ENCODE data around the gene LAIR1.
"Not testable (repeated sequence)": the region's sequence is repeated elsewhere in the genome, so short reads cannot be mapped to it uniquely, and the experiment has no call there.

LAIR1 gene

GRCh38 chr19:54375181-54375938 is 10.6 kb upstream of the LAIR1 start:
- not testable (repeated sequence) for DNase-seq

DNA sequence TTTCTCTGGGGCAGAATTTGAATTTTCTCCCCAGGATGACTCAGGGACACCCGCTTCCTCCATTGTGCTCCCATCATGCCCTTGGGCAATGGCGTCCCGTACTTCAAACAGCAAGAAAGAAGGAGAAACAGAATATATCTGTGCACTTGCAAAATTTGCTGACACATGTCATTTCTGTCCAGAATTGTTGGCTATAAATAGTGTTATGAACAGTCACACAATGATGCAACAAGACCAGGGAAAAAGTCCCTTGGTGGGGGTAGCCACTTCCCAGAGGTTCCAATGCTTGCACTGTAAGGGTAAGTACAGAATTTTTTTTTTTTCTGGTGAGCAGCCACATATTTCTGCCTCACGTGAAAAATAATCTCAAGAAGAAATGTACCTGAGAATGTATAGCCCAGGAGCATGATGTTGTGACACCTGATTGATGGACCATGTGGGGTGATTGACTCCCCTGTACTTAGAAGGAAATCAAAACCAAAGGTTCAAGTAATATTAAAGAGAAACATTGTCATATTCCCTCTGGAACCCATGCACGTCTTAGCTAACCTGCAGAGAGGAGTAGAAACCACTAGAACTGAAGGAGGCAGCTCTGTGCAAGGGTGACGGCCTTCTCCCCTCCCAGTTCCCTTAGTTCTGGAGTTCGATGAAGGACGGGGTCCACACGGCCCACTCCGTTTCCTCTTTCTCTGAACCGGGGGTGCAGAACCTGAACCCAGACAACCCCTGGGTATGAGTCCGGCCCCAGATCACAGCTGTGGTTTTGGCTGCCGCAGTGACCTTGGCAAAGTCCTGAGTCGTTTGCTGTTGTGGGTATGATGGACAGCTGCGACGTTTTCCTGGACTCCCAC is 9.3 kb upstream of the LAIR1 start:
- DNase-seq = no peak

GRCh38 chr19:54371453-54371852 is 6.7 kb upstream of the LAIR1 start:
- not testable (repeated sequence) for DNase-seq

DNA sequence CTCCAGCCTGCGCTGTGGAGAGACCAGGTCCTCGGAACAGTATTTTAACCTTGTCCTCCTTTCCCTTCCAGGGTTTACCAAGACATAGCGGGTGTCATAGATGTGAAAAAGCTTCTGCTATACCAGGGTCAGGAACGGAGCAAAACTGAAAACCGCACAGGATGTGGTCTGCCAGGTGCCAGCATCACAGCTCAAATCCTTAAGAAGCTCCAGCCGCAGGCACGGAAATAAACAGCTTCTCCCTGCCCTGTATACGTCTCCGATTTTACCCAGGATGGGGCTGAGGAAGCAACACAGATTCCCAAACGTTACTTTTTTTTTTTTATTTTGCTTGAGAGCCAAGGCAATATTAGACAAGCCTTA is 5.7 kb upstream of the LAIR1 start:
- not testable (repeated sequence) for DNase-seq

GRCh38 chr19:54369688-54370433 is 5.1 kb upstream of the LAIR1 start:
- not testable (repeated sequence) for DNase-seq

DNA sequence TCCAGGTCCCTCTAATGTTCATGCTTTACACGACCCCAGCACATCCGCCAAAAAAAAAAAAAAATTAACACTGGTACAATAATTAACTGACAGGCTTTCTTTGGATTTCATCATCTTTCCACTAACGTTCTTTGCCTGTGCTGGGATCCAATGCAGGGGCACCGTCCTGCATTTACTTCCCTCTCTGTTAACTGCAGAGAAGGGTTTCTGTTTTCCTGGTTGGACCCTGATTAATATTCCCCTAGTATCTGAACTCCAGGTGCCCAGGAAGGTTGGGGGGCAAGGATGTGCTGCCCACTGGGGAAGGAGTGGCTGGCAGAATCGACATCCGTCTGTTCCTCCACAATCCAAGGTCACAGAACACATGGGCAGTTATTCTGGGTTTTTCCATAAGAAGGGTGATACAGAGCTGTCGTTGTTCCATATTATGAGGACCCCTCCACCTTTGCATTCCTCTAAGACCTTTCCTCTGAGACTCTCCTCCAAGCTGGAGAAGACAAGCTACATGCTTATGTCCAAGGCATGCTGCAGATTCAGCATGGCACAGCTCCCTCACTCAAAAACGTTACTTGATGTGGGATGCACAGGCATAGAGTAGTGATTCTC is 4.5 kb upstream of the LAIR1 start:
- DNase-seq = no peak

GRCh38 chr19:54366811-54367210 is 2.1 kb upstream of the LAIR1 start:
- no peak for DNase-seq

DNA sequence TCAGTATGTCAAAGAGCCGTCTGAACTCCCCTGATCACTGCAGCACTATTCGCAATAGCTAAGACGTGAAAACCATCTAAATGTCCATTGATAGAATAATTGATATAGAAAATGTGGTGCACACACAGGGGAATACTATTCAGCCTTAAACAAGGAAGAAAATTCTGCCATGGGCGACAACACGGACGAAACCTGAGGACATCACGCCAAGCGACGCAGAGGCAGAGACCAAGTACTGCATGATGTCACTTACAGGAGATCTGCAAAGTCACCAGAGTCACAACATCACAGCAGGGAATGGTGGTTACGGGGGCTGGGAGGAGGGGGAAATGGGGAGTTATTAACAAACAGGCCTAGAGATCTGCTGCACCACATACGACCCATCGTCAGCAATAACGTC is 1.1 kb upstream of the LAIR1 start:
- not testable (repeated sequence) for DNase-seq

DNA sequence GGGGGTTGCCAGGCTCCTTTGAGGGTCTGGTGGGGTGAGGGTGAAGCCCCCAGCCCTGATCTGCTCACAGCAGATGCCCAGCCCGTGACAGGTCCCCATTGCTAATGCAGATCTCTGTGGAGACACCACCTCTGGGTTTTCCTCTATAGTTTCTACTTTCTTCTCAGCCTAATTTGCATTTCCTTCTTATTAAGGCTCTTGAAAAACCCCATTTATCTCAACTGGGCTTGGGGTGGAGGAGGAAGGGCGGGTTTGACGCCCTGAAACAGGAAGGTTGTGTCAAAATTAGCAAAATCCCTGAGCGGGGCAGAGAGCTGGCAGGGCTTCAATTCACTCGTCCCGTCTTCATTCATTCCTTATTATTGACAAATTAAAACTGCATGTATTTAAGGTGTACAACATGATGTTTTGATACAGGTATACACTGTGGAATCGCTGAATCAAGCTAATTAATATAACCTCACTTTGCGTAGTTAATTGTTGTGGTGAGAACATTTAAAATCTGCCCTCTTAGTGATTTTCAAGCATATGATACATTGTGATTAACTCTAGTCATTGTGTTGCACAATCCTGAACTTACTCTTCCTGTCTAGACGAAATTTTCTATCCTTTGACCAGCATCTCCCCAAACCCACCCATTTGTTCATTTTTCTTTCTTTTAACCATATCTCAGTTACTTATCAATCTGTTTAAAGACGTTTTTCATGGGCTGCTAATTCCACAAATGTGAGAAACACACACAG is 2.9 kb downstream of the LAIR1 start:
- DNase-seq = not testable (repeated sequence)

DNA sequence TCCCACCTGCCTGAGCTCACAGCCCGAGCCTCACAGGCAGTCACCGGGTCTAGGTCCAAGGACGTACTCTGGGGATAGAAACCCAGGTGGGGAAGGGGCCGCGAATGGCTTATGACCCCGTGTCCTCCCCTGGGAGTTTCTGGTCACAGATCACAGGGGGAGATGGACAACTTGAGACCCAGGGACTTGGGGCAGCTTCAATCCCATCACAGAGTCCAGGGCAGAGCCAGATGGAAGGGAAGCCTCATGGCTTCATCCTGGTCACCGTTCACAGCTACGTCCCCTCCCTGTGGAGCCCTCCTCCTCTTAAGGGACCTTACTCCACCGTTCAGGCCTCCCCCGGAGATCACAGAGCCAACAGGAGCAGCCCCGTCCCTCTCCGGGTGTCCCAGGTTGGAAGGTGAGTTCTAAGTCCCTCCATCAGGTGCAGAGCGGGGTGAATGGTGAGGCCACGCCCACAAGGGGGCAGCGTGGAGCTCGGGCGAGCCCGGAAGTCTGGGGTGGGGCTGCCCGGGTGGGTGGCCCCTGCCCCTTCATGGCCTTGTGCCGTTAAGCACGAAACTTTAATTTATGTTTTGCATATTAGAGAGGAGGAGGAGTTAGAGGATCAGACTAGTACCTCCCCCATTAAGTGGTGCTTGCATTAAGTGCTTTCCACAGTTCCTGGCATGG is 5.4 kb downstream of the LAIR1 start:
- DNase-seq = not testable (repeated sequence)

- DNase-seq = no peak
These were observed 7.3 kb downstream of the LAIR1 start for GRCh38 chr19:54357381-54357780.

DNA sequence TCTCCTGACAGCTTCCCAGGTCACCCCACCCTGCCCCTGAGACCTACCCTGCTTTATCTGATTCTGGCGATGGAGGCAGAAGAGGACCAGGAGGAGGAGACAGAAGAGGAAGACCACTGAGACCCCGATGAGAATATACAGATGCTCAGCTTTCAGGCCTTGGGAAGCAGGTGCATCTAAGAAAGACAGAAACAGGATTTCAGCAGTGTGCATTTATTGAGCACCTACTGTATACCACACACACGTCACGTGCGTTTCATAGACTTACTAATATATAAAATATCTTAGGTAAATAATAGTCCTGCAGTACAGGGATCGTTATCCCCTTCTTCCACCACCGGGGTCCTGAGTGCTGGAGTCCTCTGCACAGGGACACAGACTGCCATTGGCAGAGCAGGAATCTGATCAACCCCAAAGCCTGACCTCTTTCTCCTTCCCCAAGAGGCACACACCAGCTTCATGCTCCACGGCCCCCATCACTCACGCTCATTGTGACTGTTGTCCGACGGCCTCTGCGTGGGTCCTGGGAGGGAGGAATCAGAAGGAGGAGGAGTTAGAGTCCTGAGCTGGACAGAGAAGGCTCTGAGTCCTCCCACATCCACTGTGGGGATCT is 8.2 kb downstream of the LAIR1 start:
- no peak for DNase-seq

DNA sequence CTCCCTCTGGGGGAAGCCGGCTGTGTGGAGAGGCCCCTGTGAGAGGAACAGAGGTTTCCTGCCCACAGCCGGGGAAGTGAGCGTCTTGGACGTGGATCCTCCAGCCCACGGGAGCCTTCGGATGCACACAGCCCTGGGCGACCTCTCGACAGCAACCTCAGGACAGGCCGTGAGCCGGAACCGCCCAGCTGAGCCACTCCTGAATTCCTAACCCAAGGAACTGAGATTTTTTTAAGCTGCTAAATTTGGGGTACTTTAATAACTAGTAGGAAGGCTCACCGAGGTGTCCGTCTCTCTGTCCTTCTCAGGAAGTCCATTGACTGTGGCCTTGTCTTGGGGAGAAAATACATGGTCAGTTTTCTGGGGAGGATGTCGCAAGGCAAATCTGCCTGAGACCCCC is 9.1 kb downstream of the LAIR1 start:
- DNase-seq = no peak

- no peak for DNase-seq
These were observed 10.0 kb downstream of the LAIR1 start for GRCh38 chr19:54354761-54355160.

GRCh38 chr19:54352546-54352945 is 12.2 kb downstream of the LAIR1 start:
- no peak for DNase-seq

- no peak for DNase-seq
These were observed 12.7 kb downstream of the LAIR1 start for GRCh38 chr19:54352041-54352440.

- no peak for DNase-seq
These were observed 13.3 kb downstream of the LAIR1 start for GRCh38 chr19:54351474-54351873.

GRCh38 chr19:54345938-54346386 is 18.8 kb downstream of the LAIR1 start:
- DNase-seq = no peak

- DNase-seq = no peak
These were observed 20.9 kb downstream of the LAIR1 start for GRCh38 chr19:54343868-54344267.

GRCh38 chr19:54341295-54341694 is 23.4 kb downstream of the LAIR1 start:
- no peak for DNase-seq
